GM18502 (cell line): Measurements from ENCODE around the gene DHRS2.

ENCODE experiments used
- ATAC-seq: cut with Tn5 transposase; IDR thresholded peaks from one replicate; pipeline ENCODE4 v1.9.1; 2021; ENCODE audit warnings: mild to moderate bottlenecking; ENCODE audit not compliant: unreplicated experiment, poor library complexity

Gene DHRS2

GRCh38 chr14:23610815-23611289, 25.3 kb upstream of the DHRS2 start:
- no peak for ATAC-seq

- ATAC-seq = no peak
Observed at GRCh38 chr14:23612354-23612732, 23.8 kb upstream of the DHRS2 start.

- ATAC-seq = no peak
Observed at GRCh38 chr14:23612802-23613201, 23.4 kb upstream of the DHRS2 start.

- ATAC-seq = no peak
Observed at GRCh38 chr14:23613242-23614070, 22.7 kb upstream of the DHRS2 start.

GRCh38 chr14:23614395-23614828, 21.8 kb upstream of the DHRS2 start:
- ATAC-seq = no peak

GRCh38 chr14:23615856-23616255, 20.3 kb upstream of the DHRS2 start:
- ATAC-seq = no peak

- ATAC-seq = no peak
Observed at GRCh38 chr14:23617539-23617938, 18.6 kb upstream of the DHRS2 start.

GRCh38 chr14:23618415-23618988, 17.7 kb upstream of the DHRS2 start:
- no peak for ATAC-seq

- no peak for ATAC-seq
Observed at GRCh38 chr14:23620177-23620702, 15.9 kb upstream of the DHRS2 start.

GRCh38 chr14:23621204-23621931, 14.8 kb upstream of the DHRS2 start:
- no peak for ATAC-seq

- no peak for ATAC-seq
Observed at GRCh38 chr14:23621932-23622730, 14.0 kb upstream of the DHRS2 start.

- no peak for ATAC-seq
Observed at GRCh38 chr14:23622990-23623389, 13.2 kb upstream of the DHRS2 start.

- ATAC-seq = no peak
Observed at GRCh38 chr14:23623962-23624361, 12.2 kb upstream of the DHRS2 start.

- no peak for ATAC-seq
Observed at GRCh38 chr14:23624830-23625404, 11.2 kb upstream of the DHRS2 start.

- ATAC-seq = no peak
Observed at GRCh38 chr14:23626946-23627345, 9.2 kb upstream of the DHRS2 start.

- ATAC-seq = no peak
Observed at GRCh38 chr14:23627961-23628360, 8.2 kb upstream of the DHRS2 start.

- ATAC-seq = no peak
Observed at GRCh38 chr14:23629204-23629603, 7.0 kb upstream of the DHRS2 start.

GRCh38 chr14:23629832-23630396, 6.2 kb upstream of the DHRS2 start:
- no peak for ATAC-seq

- no peak for ATAC-seq
Observed at GRCh38 chr14:23630687-23631086, 5.5 kb upstream of the DHRS2 start.
